Panc1 (cell line): ENCODE data around the gene PCNT. TPM values are rescaled to one million over a fixed set of nuclear protein-coding genes. Genes with fewer than 3 reads are reported as not detected.
A peak's percentile ranks its signal among the peaks of the same experiment; 100 is the strongest.

Experiments
- ATAC-seq: fragments of 200-7000 bp; cut with Tn5 transposase; 2 replicates; pipeline ENCODE4 v1.9.1; 2020; ENCODE audit warnings: mild to moderate bottlenecking, moderate library complexity
- BruUV-seq: library from RNA; stranded (reverse); fragments of 400-500 nt; replicated peaks from 2 replicates; lab custom pipeline; 2021; lab: Mats Ljungman, UMichigan
- CTCF ChIA-PET: fragments of 300-600 bp; sonication (Branson Sonifier 250); formaldehyde crosslinking; loops from one replicate; lab custom pipeline; 2022; ENCODE audit warnings: antibody characterized with exemption; lab: Charles Lee
- POLR2A ChIA-PET: fragments of 300-600 bp; sonication (Branson Sonifier 250); formaldehyde crosslinking; loops from one replicate; lab custom pipeline; 2022; ENCODE audit warnings: antibody characterized with exemption; lab: Charles Lee
- DNase-seq: peaks from one replicate; pipeline ENCODE4 v3.0.0-alpha.2; 2010; ENCODE audit warnings: low read depth, low spot score
- H3K27ac ChIP-seq: 2 replicates; pipeline ENCODE4 v1.5.1; 2011; ENCODE audit warnings: mild to moderate bottlenecking, low read length, inconsistent platforms
- H3K27me3 ChIP-seq: fragments of 200-500 bp; sonication (Bioruptor generic); 2 replicates; pipeline ENCODE4 v1.6.0; 2014; ENCODE audit warnings: low read length, inconsistent platforms; ENCODE audit not compliant: control insufficient read depth, insufficient read depth
- H3K36me3 ChIP-seq: fragments of 200-500 bp; sonication (Bioruptor generic); 2 replicates; pipeline ENCODE4 v1.5.1; 2014; ENCODE audit warnings: inconsistent platforms, mild to moderate bottlenecking, low read length, moderate library complexity; ENCODE audit not compliant: control insufficient read depth, insufficient read depth
- H3K4me1 ChIP-seq: 2 replicates; pipeline ENCODE4 v1.5.1; 2011; ENCODE audit warnings: inconsistent platforms, mild to moderate bottlenecking, low read length, moderate library complexity; ENCODE audit not compliant: control insufficient read depth, insufficient read depth
- H3K4me3 ChIP-seq, 2 experiments: 2 replicates each; pipeline ENCODE4 v1.5.1; 2011 to 2012; ENCODE audit warnings: low read depth in 2 of 2, low read length in 2 of 2, mild to moderate bottlenecking in 2 of 2, inconsistent platforms in 1 of 2, moderate library complexity in 1 of 2
- H3K9me3 ChIP-seq: fragments of 200-500 bp; sonication (Bioruptor generic); 2 replicates; pipeline ENCODE4 v1.5.1; 2014; ENCODE audit warnings: low read depth, mild to moderate bottlenecking, inconsistent platforms, low read length, moderate library complexity; ENCODE audit not compliant: control insufficient read depth, insufficient read depth
- CTCF ChIP-seq: fragments of 450-650 bp; IDR thresholded peaks from 2 replicates; pipeline ENCODE4 v1.5.1; 2017; ENCODE audit warnings: mild to moderate bottlenecking
- POLR2AphosphoS5 ChIP-seq: IDR thresholded peaks from 2 replicates; pipeline ENCODE4 v1.6.1; 2012; ENCODE audit warnings: mild to moderate bottlenecking, low read depth, low read length, moderate library complexity
- REST ChIP-seq, 2 experiments: IDR thresholded peaks; 2 replicates each; pipeline ENCODE4 v1.6.1; 2011 to 2012; ENCODE audit warnings: low read depth in 2 of 2, control low read depth in 1 of 2, low read length in 1 of 2, mild to moderate bottlenecking in 1 of 2, moderate library complexity in 1 of 2; ENCODE audit not compliant: insufficient read depth in 1 of 2
- SIN3A ChIP-seq: IDR thresholded peaks from 2 replicates; pipeline ENCODE4 v1.6.1; 2012; ENCODE audit warnings: low read depth, mild to moderate bottlenecking, low read length, moderate library complexity, borderline replicate concordance; ENCODE audit not compliant: insufficient read depth
- TCF7L2 ChIP-seq: IDR thresholded peaks from 2 replicates; pipeline ENCODE4 v1.6.1; 2011; ENCODE audit warnings: mild to moderate bottlenecking, low read depth, low read length, inconsistent platforms
- in situ Hi-C: cut with HindIII; loops from 2 replicates; pipeline ENCODE4 v1.10.0; 2016; ENCODE audit warnings: low sequenced_read_pairs, low pct_unique_long_range_greater_than_20kb
- intact Hi-C: fragments of 100-400 bp; cut with micrococcal nuclease; formaldehyde crosslinking; loops from one replicate; pipeline ENCODE4 v1.10.0; 2022; ENCODE audit not compliant: unreplicated experiment
- total RNA-seq: library from RNA; stranded (reverse); gene quantifications from one replicate; pipeline ENCODE4 v1.2.1, GENCODE V29; 2021; ENCODE audit not compliant: unreplicated experiment

PCNT gene
- total RNA-seq, 1 experiment from 2014 or later = 44.3 TPM

GRCh38 chr21:46347791-46348381, 23.9 kb downstream of the PCNT start:
- H3K27me3 ChIP-seq = no peaks in the 10 kb centered on the region
- ATAC-seq = no peak; the same call in 1 of the 2 replicates
- CTCF ChIA-PET = no interaction called here

GRCh38 chr21:46349134-46349760, 25.3 kb downstream of the PCNT start:
- Histone ChIP-seq H3K9me3 (no peaks in the 10 kb centered on the region), H3K4me3 (no peak overlapping the region), H3K4me1 (no peaks in the 10 kb centered on the region), H3K27me3 (no peaks in the 10 kb centered on the region), H3K36me3 (peaks cover 10% of the 10 kb centered on the region; the same call in 1 of the 2 replicates), H3K27ac (no peak overlapping the region)
- TF ChIP-seq TCF7L2 (no peak), SIN3A (no peak), CTCF (no peak), POLR2AphosphoS5 (no peak), REST (IDR thresholded peaks at IDR 0.05; ENCODE audit: insufficient read depth in 1 of 2, low read depth in 2 of 2, low read length in 1 of 2) (no peak)
- TSS peak; percentile 61 for BruUV-seq
- in situ Hi-C loops (no loop called here), intact Hi-C loops (no loop called here)
- ChIA-PET CTCF (no interaction called here), POLR2A (no interaction called here)
- no peak for DNase-seq
- no peak for ATAC-seq

More at GRCh38 chr21:46347791-46348381, 23.9 kb downstream of the PCNT start:
- Histone ChIP-seq H3K36me3 (peaks cover 10% of the 10 kb centered on the region; the same call in 1 of the 2 replicates), H3K9me3 (no peaks in the 10 kb centered on the region), H3K4me1 (no peaks in the 10 kb centered on the region), H3K4me3 (no peak overlapping the region), H3K27ac (no peak overlapping the region)
- no peak for DNase-seq
- intact Hi-C loops = no loop called here
- BruUV-seq = no TSS peak
- POLR2A ChIA-PET = no interaction called here
- in situ Hi-C loops = no loop called here
- TF ChIP-seq POLR2AphosphoS5 (no peak), SIN3A (no peak), REST (IDR thresholded peaks at IDR 0.05; ENCODE audit: insufficient read depth in 1 of 2, low read depth in 2 of 2, low read length in 1 of 2) (no peak)
